Measurements from ENCODE around the gene LYRM9. TPM values are rescaled to one million over a fixed set of nuclear protein-coding genes. Genes with fewer than 3 reads are reported as not detected.

Gene LYRM9
- total and polyA plus RNA-seq, 10 donors: 6.8 to 20.0 (median 15.4) TPM

DNA sequence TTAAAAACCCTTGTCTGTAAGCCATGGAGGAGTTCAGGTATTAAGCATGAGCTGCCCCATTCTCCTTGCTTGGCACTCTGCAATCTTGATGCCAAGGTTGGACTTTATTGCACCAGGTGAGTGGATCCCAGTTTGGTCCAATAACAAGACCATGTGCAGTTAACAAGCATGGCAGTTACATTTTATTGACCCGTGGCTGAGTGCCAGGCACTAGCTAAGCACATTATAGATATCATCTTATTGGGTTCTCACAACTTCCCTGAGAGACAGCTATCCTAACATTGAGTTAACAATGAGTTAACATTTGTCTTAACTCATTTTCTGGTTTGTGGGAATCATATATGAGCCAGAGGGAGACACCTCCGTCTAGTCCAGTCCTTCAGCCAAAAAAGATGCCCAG is 21.8 kb downstream of the LYRM9 start:
- Histone ChIP-seq H3K27me3 (replicated peaks in 1 of 7) (no peaks in the 10 kb centered on the region), H3K27ac (no peak overlapping the region), H3K36me3 (peaks cover 0 to 6% (median 0%) of the 10 kb centered on the region in 6 donors), H3K4me3 (no peak overlapping the region), H3K4me1 (no peaks in the 10 kb centered on the region), H3K9me3 (no peaks in the 10 kb centered on the region)
- TF ChIP-seq POLR2A (IDR thresholded peaks at IDR 0.05) (no peak), POLR2AphosphoS5 (IDR thresholded peaks at IDR 0.05) (no peak)
- TF ChIP-seq, protein P1, sequence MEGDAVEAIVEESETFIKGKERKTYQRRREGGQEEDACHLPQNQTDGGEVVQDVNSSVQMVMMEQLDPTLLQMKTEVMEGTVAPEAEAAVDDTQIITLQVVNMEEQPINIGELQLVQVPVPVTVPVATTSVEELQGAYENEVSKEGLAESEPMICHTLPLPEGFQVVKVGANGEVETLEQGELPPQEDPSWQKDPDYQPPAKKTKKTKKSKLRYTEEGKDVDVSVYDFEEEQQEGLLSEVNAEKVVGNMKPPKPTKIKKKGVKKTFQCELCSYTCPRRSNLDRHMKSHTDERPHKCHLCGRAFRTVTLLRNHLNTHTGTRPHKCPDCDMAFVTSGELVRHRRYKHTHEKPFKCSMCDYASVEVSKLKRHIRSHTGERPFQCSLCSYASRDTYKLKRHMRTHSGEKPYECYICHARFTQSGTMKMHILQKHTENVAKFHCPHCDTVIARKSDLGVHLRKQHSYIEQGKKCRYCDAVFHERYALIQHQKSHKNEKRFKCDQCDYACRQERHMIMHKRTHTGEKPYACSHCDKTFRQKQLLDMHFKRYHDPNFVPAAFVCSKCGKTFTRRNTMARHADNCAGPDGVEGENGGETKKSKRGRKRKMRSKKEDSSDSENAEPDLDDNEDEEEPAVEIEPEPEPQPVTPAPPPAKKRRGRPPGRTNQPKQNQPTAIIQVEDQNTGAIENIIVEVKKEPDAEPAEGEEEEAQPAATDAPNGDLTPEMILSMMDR (IDR thresholded peaks at IDR 0.05 in 8 of 11, conservative IDR thresholded peaks at IDR 0.05 in 3 of 11): no peak
- 73 to 89% (median 81%) methylated on average over 2 of the region's 2 CpGs for WGBS, 5 donors
- no peak for DNase-seq
- intact Hi-C loops (cut with DNase I; ENCODE audit: low total_unique reads): no loop called here

DNA sequence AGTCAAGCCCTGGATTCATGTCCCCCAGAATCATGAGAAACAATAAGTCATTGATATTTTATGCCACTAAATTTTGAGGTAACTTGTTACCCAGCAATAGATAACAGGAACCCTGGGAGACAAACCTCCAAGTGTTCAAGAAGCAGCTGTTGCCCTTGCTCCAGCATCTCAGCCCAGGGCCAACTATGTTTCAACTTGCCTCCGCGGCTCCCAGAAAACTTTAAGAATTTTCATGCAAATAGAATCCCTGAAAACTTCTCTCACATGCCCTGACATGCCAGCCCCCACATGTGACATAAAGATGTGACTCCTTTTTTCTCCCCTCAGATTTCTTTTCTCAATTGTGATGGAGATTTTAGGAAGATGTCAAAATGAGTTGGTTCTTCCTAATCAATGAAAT is 22.8 kb downstream of the LYRM9 start:
- TF ChIP-seq, protein P1 (IDR thresholded peaks at IDR 0.05 in 8 of 11, conservative IDR thresholded peaks at IDR 0.05 in 3 of 11): no peak
- TF ChIP-seq POLR2AphosphoS5 (IDR thresholded peaks at IDR 0.05) (no peak), POLR2A (IDR thresholded peaks at IDR 0.05) (no peak)
- Histone ChIP-seq H3K27me3 (replicated peaks in 1 of 7) (no peaks in the 10 kb centered on the region), H3K4me3 (no peak overlapping the region), H3K9me3 (no peaks in the 10 kb centered on the region), H3K36me3 (peaks cover 0 to 5% (median 0%) of the 10 kb centered on the region in 6 donors), H3K27ac (no peak overlapping the region), H3K4me1 (no peaks in the 10 kb centered on the region)
- intact Hi-C loops (cut with DNase I; ENCODE audit: low total_unique reads): no loop called here
- DNase-seq: no peak
- 92 to 98% (median 94%) methylated on average over 2 of the region's 2 CpGs for WGBS, 5 donors

DNA sequence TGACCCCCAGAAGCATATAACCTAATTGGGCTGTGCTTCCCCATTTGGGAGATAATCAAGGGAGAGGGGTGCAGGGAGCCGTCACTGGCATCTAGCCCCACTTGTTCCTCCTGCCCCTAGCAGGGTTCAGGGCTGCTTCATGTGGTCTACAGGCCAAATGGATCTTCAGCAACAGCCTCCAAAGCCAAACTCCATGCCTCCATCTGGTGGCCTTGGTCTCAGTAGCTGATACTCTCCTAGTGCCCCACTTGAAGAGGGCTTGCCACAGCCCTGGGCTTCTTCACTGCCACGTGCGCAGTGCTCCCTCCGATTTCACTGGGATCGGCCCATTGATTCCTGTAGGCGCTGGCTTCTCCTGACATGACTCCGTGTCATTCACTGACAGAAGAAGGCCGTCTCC is 24.6 kb downstream of the LYRM9 start:
- Histone ChIP-seq H3K4me3 (no peak overlapping the region), H3K9me3 (no peaks in the 10 kb centered on the region), H3K4me1 (no peaks in the 10 kb centered on the region), H3K27ac (no peak overlapping the region), H3K36me3 (no peaks in the 10 kb centered on the region), H3K27me3 (replicated peaks in 1 of 7) (no peaks in the 10 kb centered on the region)
- TF ChIP-seq, protein P1 (IDR thresholded peaks at IDR 0.05 in 8 of 11, conservative IDR thresholded peaks at IDR 0.05 in 3 of 11): no peak
- TF ChIP-seq POLR2A (IDR thresholded peaks at IDR 0.05) (no peak), POLR2AphosphoS5 (IDR thresholded peaks at IDR 0.05) (no peak)
- intact Hi-C loops (cut with DNase I; ENCODE audit: low total_unique reads): no loop called here
- DNase-seq: no peak
- 83 to 94% (median 92%) methylated on average over 8 of the region's 8 CpGs for WGBS, 5 donors

DNA sequence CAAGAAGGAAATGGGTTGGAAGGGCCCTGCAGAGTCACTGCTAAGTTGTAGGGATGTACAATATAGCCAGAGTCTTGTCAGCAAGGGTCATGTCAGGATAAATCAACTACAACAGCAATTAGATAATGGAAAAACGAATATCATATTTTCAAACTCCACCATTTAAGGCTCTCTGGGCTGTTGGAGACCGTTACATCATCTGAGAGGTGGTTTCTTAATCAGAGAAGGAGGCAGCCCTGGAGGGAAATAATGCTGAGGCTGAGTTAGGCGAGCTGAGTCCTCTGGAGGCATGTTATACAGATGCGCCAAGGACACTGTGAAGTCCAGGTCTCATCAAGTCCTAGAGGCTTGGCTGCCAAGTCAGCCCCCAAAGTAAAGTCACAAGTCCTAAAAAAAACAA is 30.3 kb downstream of the LYRM9 start:
- H3K4me3 ChIP-seq: no peak overlapping the region
- no peaks in the 10 kb centered on the region for H3K27me3 ChIP-seq (replicated peaks in 1 of 7)
- H3K9me3 ChIP-seq: no peaks in the 10 kb centered on the region
- no peak for DNase-seq
- H3K27ac ChIP-seq: no peak overlapping the region
- 60 to 75% (median 74%) methylated on average over 4 of the region's 4 CpGs for WGBS, 5 donors
- no peaks in the 10 kb centered on the region for H3K4me1 ChIP-seq
- no peaks in the 10 kb centered on the region for H3K36me3 ChIP-seq
- TF ChIP-seq, protein P1 (IDR thresholded peaks at IDR 0.05 in 8 of 11, conservative IDR thresholded peaks at IDR 0.05 in 3 of 11): no peak
- TF ChIP-seq POLR2AphosphoS5 (IDR thresholded peaks at IDR 0.05) (no peak), POLR2A (IDR thresholded peaks at IDR 0.05) (no peak)
- intact Hi-C loops (cut with DNase I; ENCODE audit: low total_unique reads): no loop called here
